NCI-H446 (cell line): ENCODE data around the gene DZIP1.
A peak's percentile ranks its signal among the peaks of the same experiment; 100 is the strongest.

Experiments used
- DNase-seq, 2 experiments: peaks; one replicate each; lab custom pipeline; 2025; lab: John Stamatoyannopoulos, UW

DZIP1 gene

DNA sequence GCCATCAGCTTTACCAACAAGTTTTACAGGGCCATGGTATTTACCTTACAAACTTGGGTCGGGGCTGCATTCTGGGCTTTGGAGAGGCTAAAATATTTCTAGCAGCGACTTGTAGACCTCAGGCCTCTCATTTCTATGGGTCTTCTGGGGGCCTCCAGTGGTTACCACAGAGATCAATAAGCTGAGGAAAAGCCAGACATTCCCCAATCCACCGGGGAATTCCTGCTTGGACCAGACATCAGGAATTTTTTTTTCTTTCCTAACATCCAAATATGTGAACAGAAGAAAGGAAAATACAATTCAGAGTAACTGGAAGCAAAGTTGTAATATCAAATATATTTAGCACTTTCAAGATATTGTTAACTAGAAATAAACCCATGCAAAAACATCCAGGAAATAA is 1.5 kb downstream of the DZIP1 start:
- DNase-seq, result no peak

DNA sequence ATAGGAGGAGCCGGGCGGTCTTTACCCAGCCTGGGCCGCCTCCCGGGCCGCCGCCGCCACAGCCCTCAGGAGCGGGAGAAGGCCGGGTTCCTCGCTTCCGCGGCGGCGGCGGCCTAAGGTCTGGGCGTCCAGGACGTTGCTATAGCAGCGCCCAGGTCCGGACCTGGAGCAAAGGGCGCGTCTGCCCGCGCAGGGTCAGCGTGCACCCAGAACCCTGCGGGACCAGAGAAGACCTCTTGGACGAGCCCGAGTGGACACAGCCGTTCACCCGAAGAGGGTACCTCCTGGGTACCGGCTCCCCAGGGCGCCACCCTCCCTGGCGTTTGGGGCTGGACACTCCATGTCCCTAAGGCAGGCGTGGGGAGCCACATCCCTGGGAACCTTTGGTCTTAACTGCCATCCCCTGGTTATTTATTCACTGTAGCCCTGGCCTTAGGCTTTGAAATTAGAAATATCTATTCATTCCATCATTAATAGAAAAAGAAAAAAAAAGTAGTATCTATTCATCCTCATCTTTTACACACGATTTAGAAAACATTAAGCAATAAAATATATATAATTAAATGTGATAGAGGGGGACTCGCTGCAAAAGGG is 2.4 kb downstream of the DZIP1 start:
- DNase-seq, result no peak

DNA sequence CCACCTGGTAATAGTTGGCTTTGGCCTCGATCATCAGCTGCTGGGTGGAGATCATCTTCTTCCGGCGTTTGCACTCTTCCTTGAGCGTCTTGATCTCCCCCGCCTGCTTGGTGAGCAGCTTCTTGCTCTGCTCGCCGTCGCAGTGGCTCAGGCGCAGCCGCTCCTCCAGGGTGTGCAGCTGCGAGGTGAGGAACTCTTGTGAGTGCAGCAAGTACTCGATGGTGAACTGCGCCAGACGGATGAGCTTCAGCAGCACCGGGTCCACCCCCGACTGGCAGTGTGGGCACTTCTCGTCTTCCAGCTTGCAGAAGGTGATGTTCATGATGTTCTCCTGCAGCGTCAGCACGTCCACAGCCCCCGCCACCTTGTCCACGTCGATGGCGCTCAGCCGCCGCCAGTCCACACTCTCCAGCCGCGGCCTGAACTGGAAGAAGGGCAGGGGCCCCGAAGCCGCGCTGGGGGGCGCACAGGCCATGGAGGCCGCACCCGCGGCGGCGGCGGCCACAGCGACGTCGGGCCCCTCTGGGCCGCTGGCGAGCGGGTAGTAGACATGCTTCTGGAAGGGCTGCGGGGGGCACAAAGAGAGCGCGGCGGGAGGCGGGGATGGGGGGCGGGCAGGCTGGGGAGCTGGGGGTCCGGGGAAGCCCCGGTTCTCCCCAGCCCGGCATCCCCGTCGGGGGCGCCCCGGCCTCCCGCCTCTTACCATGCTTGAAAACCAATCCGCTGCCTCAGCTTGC is 3.0 kb downstream of the DZIP1 start:
- DNase-seq, result no peak

DNA sequence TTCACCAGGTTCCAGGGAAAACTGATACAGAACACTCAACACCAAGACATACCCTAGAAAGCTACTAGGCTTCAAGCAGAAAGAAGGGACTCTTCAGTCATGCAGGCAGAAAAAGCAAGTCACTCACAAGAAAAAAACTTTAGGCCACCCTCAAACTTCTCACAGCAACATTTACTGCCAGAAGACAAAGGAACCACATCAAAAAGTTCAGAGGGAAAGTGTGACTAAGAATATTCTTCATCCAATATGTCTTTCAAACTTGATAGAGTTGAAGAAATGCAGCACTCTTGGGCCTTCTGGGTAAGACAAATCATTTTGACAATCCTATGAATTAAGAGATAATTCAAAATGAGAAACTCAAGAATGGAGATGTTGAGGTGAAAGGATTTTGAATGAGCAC is 7.7 kb downstream of the DZIP1 start:
- DNase-seq, result no peak

DNA sequence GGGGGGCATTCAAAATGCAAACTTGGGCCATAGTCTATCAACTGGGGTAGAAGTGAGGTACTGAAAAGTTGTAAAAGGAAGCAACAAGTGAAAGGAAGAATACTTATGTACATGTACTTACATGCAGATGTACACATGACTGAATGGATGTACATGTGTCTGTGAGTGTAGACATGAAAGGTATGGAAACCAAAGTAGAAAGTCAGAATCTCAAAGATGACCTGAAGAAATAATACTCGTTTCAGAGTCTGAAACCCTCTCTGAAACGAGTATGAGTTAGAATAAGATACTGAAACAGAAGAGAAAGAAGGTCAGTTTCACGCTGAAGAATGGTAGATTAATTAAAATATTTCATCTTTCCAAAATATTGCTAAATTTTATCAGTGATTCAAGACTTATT is 13.9 kb downstream of the DZIP1 start:
- DNase-seq, result no peak

DNA sequence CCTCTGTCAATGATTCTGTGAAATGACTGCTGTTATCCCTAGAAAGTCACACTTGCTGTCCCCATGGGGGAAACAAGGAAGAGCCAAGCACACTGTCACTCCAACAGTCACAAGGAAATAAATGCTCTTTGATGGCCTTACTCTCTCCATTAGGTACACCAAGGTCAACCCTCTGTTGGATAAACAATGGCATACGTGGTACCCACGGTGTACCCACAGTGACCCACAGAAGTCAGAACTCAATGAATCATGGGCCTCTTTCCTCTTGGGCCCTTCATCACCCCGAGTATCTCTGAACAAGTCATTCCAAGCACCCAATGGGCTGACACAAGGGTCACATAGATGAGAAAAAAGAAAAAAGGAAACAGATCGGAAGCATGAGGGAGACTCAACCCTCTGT is 15.4 kb downstream of the DZIP1 start:
- DNase-seq, result no peak

DNA sequence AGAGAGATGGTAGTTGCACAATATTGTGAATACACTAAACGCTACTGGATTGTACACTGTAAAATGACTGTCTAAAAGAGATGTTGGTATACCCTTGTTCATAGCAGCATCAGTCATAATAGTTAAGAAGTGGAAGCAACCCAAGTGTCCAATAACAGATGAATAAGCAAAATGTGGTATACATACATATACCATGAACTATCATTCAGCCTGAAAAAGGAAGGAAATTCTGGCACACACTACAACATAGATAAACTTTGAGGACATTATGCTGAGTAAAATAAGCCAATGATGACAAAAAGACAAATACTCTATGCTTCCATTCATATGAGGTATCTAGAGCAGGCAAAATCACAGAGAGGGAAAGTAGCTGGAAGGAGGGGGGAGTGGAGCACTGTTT is 16.0 kb downstream of the DZIP1 start:
- no peak for DNase-seq

DNA sequence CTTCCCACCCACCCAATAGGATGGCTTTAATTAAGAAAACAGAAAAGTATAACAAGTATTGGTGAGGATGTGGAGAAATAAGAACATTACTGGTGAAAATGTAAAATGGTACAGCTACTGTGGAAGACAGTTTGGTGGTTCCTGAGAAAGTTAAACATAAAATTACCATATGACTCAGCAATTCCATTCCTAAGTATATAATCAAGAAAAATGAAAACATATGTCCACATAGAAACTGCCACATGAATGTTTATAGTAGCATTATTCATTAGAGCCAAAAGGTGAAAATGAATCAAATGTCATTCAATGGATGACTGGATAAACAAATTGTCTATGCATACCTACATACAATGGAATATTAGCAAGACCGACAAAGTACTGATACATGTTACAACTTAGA is 16.9 kb downstream of the DZIP1 start:
- DNase-seq, result no peak

DNA sequence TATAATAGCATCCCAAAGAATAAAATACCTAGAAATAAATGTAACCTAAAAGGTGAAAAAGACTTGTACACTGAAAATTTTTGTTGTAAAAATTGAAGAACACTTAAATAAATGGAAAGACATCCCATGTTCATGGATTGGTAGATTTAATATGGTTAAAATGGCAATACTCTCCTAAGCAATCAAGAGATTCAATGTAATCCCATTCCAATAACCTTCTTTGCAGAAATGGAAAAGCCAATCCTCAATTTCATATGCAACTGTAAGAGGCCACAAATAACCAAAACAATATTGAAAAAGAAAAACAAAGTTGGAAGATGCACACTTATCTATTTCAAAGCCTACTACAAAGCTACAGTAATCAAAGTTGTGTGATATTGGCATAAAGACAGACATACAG is 17.7 kb downstream of the DZIP1 start:
- DNase-seq, result no peak

DNA sequence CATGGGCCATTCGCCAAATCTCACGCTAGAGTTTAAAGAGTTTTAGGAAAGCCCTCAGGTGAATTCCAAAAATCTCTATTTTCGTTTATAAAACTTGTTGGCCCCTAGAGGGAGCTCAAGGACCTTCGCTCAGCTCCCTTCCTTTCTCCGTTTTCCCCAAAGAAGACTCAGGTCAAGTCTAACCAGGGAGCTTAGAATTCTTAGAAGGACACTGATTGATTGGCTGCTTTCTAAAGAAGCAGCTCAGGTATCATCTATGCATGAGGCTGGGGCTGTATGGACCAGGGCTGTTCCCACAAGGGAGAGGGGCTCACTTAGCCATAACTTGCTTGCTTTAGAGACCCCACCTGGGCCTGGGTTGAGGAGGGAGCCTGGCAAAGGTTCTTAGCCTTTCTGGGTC is 20.5 kb downstream of the DZIP1 start:
- no peak for DNase-seq

DNA sequence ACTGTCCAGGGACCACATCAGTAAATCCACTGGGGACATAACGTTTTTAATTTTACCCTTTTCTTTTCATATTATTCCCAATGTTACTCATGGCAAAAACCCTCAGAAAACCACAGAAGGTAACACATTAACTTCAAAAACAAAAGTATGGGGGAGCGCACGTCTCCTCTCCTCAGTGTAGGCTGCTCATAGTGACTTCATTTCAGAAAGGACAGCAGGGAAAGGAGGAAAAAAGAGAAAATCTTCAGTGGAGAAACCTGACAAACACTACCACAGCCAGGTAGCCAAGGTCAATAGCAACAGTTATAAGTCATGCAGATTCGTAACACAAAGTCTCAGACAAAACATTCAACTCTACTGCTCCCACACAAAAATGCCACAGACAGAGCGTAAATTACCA is 21.4 kb downstream of the DZIP1 start:
- no peak for DNase-seq

DNA sequence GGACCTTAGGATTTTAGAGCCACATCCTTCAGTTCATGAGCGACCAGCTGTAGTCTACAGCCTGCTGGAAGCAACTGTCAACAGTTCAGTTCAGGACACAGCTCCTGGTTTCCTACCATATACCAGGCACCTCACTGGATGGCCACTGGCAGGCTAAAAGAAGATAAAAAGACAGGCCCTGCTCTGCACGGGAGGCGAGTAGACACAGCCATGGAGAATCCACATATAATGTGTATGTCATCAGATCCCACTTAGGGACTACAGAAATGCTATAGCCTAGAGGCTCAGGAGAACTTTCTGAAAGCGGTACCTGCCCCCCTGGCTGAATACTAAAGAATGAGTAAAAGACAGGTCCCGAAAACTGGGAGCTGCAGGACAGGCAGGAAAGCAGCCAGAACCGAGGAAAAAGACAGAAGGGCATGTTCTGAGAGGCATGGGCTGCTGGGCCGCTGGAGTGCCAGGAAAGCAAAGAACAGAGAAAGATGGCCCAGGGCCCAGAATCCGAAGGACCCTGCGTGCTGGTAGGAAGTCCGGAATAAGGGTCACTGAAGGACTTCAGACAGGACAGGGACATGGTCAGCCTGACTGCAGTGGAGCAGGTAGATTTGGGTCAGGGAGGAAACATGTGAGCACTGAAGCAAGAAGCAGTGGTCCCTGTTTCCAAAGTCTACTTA is 23.5 kb downstream of the DZIP1 start:
- no peak for DNase-seq

DNA sequence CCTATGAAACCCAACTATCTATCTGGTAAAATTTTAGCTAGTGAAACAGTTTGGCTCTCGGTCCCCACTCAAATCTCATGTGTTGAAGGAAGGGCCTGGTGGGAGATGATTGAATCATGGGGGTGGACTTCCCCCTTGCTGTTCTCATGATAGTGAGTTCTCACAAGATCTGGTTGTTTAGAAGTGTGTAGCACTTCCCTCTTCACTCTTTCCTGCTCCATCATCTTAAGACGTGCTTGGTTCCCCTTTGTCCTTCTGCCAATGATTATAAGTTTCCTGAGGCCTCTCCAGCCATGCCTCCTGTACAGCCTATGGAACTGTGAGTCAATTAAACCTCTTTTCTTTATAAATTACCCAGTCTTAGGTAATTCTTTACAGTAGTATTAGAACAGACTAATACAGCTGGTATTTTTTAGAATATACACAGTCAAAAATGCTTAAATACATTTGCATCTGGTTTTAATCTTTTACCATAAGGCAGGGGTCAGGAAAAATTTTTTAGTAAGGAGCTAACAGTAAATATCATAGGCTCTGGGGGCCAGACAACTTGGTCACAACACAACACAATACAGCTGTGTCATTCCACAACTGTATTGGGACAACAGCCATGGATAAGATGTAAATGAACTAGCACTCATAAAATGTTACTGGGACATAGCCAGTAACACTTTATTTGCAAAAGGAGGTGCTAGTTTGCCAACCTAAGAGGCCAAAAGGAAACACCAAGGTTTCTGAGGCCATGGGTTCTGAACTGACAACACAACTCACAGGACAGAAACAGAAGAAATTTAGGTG is 24.3 kb downstream of the DZIP1 start:
- no peak for DNase-seq

DNA sequence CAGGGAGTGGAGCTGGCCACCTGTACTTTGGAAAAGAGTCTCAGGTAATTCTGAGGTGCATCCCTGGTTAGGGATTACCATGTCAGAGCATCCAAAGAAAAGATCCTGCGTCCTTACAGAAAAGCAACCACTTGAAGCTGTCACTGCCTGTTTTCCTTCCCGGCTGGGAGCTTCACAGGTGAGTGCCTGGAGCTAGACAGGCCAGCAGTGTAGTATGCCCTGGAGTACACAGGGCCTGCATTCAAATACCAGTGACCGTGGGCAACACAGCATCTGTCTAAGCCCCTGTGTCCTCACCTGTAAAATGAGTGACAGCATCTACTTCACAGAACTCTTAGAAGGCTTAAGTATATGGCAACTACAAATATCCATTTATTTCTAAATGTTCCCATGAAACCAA is 29.0 kb downstream of the DZIP1 start:
- no peak for DNase-seq

DNA sequence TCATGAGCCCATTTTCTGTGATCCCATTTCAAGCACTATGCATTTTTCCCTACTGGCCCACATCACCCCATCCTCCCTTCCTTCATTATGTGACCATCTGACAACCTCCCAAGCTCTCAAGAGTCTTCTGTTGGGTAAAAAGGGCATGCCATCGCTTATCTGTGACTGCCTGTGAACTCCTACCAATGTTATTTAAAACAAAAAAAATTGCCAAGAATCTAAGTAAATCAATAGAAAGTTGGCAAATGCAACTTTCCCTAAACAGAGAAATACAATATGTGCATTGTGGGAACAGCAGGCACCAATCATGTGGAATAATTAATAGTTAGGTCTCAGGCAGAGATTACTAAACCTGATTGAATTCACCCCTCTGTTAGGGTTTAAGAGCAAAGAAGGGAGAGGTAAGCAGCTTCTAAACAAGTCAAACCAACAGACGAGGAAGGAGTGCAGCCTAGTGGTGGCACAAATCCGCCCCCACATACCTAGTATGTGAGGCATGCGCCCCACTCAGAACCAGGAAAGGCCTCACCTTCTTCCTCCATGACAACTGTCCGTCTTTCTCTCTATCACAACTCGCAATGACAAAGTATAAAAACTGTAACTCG is 29.8 kb downstream of the DZIP1 start:
- no peak for DNase-seq

DNA sequence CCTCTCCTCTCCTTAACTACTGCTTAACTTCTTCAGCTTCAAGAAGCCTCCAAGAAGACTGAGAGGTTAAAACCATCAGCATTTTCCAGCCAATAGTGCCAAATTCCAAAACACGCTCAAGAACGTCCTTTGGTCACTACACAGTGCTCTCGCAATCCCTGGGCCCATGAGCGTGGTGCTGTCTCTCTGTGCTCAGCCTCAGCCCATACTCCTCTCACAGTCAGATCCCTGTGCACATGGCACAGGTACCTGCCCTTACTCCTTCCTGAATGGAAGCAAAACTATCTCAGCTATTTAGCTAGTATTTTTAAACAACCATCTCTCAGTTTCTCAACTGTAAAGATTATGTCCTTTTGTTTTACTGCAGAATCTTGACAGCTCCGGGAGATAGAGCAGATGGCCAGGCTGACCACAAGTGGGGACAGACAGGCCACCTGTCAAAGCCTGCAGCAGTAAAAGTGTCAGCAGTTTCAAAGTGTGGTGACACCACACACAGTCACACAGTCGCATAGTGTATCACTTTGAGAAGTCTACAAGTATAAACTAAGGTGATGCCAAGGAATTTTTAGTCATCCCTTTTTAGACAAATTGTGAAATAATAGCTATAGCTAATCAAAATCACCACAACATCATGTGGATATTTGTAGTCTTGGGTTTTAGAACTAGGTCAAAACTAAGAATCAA is 35.7 kb downstream of the DZIP1 start:
- DNase-seq, result no peak

DNA sequence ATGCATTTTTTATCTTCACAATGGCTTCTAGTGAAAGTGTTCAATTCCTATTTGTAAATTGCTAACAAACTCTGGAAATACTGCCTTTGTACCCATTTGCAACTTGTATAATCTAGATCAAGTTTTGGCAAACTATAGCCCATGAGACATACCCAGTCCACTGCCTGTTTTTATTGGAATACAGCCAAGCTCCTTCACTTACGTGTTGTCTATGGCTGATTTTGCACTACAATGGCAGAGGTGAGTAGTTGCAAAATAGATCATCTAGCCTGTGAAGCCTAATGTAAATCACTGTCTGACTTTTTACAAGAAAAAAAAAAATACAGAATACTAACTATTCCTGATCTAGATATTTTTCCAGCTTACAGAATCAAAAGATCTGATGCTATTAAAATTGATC is 37.1 kb downstream of the DZIP1 start:
- DNase-seq, result peak in 1 of 2 experiments; percentile 1

DNA sequence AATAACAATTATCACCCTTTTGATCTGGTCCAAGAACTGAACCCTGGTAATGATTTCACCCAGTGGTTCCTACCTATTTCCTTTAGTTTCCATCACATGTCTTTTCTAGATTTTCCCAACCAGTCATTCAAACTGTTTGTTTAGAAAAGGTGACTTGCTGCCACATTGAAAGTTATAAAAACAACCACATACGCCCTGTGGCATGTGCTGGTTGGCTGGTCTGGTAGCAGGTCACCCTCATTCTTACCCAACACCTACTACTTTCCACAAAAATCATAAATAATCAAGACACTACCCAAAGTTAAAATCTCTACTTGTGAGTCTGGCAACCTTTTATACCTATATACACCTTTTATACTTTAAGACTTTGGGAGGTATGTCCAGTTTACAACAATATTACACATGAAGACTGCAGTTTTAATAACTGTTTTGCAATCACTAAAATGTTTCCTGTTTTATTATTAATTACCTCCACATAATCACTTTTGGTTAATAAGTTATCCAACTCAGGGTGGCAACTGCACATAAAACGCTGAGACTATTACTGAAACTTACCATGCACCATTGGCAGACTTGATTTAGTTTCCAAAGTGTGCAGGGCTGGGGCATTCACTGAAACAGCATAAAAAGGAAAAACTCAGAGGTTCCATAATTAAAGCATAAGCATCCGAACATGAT is 38.9 kb downstream of the DZIP1 start:
- no peak for DNase-seq

DNA sequence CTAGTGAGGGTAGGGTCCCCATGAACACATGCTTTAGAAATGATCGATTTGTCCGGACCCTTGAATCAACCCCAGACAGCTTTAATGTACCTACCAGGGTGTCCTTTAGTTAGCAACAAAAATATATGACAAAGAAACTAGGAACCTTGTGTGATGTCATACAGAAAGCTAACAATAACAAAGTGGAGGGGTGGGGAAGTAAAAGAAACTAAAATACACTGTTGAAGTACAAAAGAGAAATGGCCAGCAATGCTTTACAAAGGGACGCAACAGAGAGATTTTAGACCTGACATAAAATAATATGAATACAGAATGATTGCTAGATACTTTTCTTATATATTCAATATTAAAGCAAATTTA is 40.0 kb downstream of the DZIP1 start:
- no peak for DNase-seq

DNA sequence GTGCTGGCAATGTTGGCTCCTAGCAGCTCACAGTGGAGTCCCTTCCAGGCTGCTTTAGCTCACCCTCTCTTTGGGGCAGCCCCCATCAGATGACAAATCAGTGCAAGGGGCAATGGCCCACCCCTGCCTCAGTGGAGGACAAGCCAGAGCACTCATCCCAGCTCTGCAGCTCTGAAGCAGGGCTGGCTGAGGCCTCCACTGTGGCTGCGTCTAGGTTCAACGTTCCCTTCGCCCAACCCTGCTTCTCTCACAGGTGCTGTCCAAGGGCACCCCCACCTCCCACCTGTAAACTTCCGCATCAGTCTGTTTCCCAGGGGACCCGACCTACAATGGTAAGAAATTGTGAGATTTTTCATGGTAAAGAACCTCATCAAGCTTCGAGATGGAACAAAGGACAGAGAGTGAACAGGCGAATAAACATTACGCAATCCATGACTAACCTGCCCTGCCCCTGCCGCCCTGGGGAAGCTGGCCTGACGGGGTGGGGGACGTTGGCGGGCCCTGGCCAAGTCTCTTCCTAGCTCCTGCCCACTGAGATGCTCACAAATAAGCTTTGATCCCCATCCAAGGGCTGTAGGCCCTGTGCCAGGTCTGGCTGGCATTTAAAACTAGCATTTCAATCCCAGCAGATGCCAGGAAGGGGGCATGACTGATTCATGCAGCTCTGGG is 40.5 kb downstream of the DZIP1 start:
- DNase-seq, result peak; percentile 13 to 50

DNA sequence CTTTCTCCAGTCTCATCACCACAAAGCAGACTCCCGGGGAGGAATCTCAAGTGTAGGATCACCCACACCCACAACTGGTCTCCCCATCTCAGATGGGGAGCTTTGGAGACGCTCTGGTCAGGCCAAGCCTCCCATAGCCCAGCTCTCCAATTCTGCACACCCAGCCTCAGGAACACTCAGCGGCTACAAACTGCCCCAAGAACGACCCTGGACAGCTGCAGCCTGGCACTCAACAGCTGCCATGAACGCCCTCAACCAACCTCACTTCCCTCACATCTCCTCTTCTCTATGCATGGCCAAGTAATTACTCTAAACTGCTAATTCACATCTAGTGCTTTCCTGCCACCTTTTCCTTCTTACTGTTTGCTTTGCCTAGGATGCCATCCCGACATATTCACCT is 42.6 kb downstream of the DZIP1 start:
- DNase-seq, result no peak
